OCI-LY3 (cell line): ENCODE measurements around the gene THRB.

Source experiments
- CTCF ChIP-seq: fragments of 200-600, 300-600 bp; sonication (generic); IDR thresholded peaks from 2 replicates; pipeline ENCODE4 v1.5.1; 2014; ENCODE audit warnings: antibody characterized with exemption, low read length, low read depth
- EZH2phosphoT487 ChIP-seq: fragments of 200-600 bp; shearing (Covaris generic); IDR thresholded peaks from 2 replicates; pipeline ENCODE4 v1.6.1; 2018; ENCODE audit warnings: antibody characterized with exemption, mixed run types, low read depth

GRCh38 chr3:24111711-24112110, 382.9 kb downstream of the THRB start:
- no peak for TF ChIP-seq CTCF
- TF ChIP-seq EZH2phosphoT487: no peak
